Heart right ventricle (tissue), 16 donors: ENCODE measurements around the gene YIPF1. TPM values are rescaled to one million over a fixed set of nuclear protein-coding genes. Genes with fewer than 3 reads are reported as not detected.
"Not testable (repeated sequence)": the region's sequence is repeated elsewhere in the genome, so short reads cannot be mapped to it uniquely, and the experiment has no call there.

ENCODE experiments used
- ATAC-seq, 8 donors: fragments of 200-7000 bp; cut with Tn5 transposase; one replicate each; pipeline ENCODE4 v1.9.1; 2020; ENCODE audit warnings: mild to moderate bottlenecking in 8 of 8, moderate library complexity in 8 of 8, moderate number of reproducible peaks in 1 of 8
- DNase-seq, 2 donors: peaks; one replicate each; pipeline ENCODE4 v3.0.0-alpha.2; 2020
- H3K27ac ChIP-seq, 10 donors: fragments of 200-600 bp; sonication (generic) in 2 of 10; one replicate each; pipeline versions ENCODE4 v1.5.0 to v1.8.0; 2020 to 2022; ENCODE audit warnings: mild to moderate bottlenecking in 3 of 10
- H3K27me3 ChIP-seq, 7 donors: fragments of 200-600 bp; one replicate each; pipeline ENCODE4 v1.8.0; 2021 to 2022; ENCODE audit warnings: mild to moderate bottlenecking in 2 of 7
- H3K36me3 ChIP-seq, 9 donors: fragments of 200-600 bp; sonication (generic) in 1 of 9; one replicate each; pipeline versions ENCODE4 v1.5.0 to v1.8.0; 2020 to 2022; ENCODE audit warnings: mild to moderate bottlenecking in 2 of 9
- H3K4me1 ChIP-seq, 9 donors: fragments of 200-600 bp; sonication (generic) in 1 of 9; one replicate each; pipeline versions ENCODE4 v1.5.0 to v1.8.0; 2020 to 2022; ENCODE audit warnings: mild to moderate bottlenecking in 4 of 9
- H3K4me3 ChIP-seq, 10 donors: fragments of 200-600 bp; sonication (generic) in 2 of 10; one replicate each; pipeline versions ENCODE4 v1.5.0 to v1.8.0; 2020 to 2022; ENCODE audit warnings: mild to moderate bottlenecking in 7 of 10, moderate library complexity in 2 of 10
- H3K9me3 ChIP-seq, 11 donors: fragments of 200-600 bp in 10 of 11; sonication (generic) in 2 of 11; one replicate each; pipeline versions ENCODE4 v1.5.0 to v1.8.0; 2013 to 2022; ENCODE audit warnings: mild to moderate bottlenecking in 2 of 11, control low read depth in 1 of 11, moderate library complexity in 1 of 11
- CTCF ChIP-seq, 9 donors: fragments of 200-600 bp; sonication (generic) in 2 of 9; IDR thresholded peaks; one replicate each; pipeline versions ENCODE4 v1.5.0 to v1.8.0; 2021 to 2022; ENCODE audit warnings: antibody characterized with exemption in 9 of 9, mild to moderate bottlenecking in 5 of 9, moderate library complexity in 1 of 9
- WGBS, 2 donors: extraction: QIAGEN DNeasy Blood & Tissue Kit; methylation state at CpG; one replicate each; pipeline ENCODE4 v1.1.7; 2013; ENCODE audit warnings: inconsistent platforms in 1 of 2; 5-methylcytosine and 5-hydroxymethylcytosine counted together
- intact Hi-C, 10 donors: fragments of 100-400 bp; cut with DNase I; formaldehyde crosslinking; loops; one replicate each; pipeline versions ENCODE4 v1.11.1 to v1.14.2; 2022
- polyA plus RNA-seq, 2 donors: library from polyadenylated mRNA; stranded (reverse); fragments of 200-250 nt; gene quantifications; one replicate each; pipeline ENCODE4 v1.2.3, GENCODE V29; 2013
- total RNA-seq, 10 donors: library from RNA; stranded (reverse); fragmentation: NEBNext Ultra II Directional in 3 of 10; extraction: Animal tissue kit (Norgen Biotek cat#: 25700) in 3 of 10; gene quantifications; one replicate each; pipeline versions ENCODE4 v1.2.1 to v1.2.4, GENCODE V29; 2021 to 2023
- donor health status: Arrhythmogenic right ventricular cardiomyopathy.
- donor health status: ischemic (EF 13 %, LVEDD 7.1; RV severe dilation, severe dysfunction).
- donor health status: healthy with polysubstance abuse.
- donor health status: DM: no; HTN: yes; CAD: no.
- donor health status: DM: no; HTN: no; CAD: no.
- donor health status: ischemic (EF 25% LVEDD 6.9; RV normal size, moderate dysfunction).
- donor health status: ischemic (EF 25% LVEDD 5.7; RV mildly dilated, moderate dysfunction).
- donor health status: healthy.
- donor health status: DM: yes; HTN: yes; CAD: no.
- donor health status: Ischemic cardiomyopathy.
- donor health status: ischemic (EF 35%, LVEDD 5.7; RV mildly dilated, moderate dysfunction).
- donor health status: nonischemic (EF 11% LVEDD 7.7; RV severe dilation, severe dysfunction).
- donor health status: DM: yes; HTN: yes; CAD: no.
- donor health status: PGD.
- donor health status: ischemic (EF 29% LVEDD 5.4; RV normal size, mild dysfunction).
- donor health status: nonischemic (EF 23%, LVEDD 6.1; RV moderate dilation, normal function).

Gene YIPF1
- total and polyA plus RNA-seq, 12 donors: 9.6 to 22.1 (median 13.2) TPM

DNA sequence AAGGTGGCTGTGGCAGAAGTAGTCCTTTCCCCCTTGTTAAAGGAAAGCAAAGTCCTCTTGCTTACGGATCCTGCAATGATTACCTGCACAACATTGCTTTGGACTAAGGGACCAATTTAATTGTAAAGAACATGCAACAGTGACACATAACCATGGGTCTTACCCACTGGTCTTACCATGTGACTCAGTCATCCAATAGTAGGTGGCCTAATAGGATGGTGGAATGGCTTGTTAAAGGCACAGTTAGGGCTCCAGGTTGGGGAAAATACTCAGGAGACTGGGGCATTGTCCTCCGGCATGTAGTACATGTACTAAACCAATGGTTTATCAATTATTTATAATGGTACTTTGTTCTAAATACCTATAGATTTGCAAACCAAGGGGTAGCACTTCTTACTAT, 2.1 kb upstream of the YIPF1 start:
- H3K4me3 ChIP-seq: no peak overlapping the region
- H3K27ac ChIP-seq: peak overlapping the region in 1 of 10 donors; percentile 83
- peaks cover 0 to 47% (median 13%) of the 10 kb centered on the region in 9 donors for H3K4me1 ChIP-seq
- no peaks in the 10 kb centered on the region for H3K27me3 ChIP-seq
- peaks cover 0 to 14% (median 0%) of the 10 kb centered on the region in 9 donors for H3K36me3 ChIP-seq
- intact Hi-C loops: loop anchor here in 2 of 10 donors (5.0 kb wide), 2 partner anchors 51 to 56 kb away; partner anchors contain the start of genes IFT25 (in 1 of the 2) and LRRC42 (in 1 of the 2)
- TF ChIP-seq CTCF (IDR thresholded peaks at IDR 0.05): no peak
- ATAC-seq (no peak), DNase-seq (no peak)
- WGBS, 2 donors: 95 to 98% methylated on average over 2 of the region's 2 CpGs
- H3K9me3 ChIP-seq: no peaks in the 10 kb centered on the region

GRCh38 chr1:53891018-53891417, 1.4 kb upstream of the YIPF1 start:
- intact Hi-C loops: loop anchor here in 2 of 10 donors (5.0 kb wide), 2 partner anchors 51 to 56 kb away; partner anchors contain the start of genes IFT25 (in 1 of the 2) and LRRC42 (in 1 of the 2)
- WGBS, 2 donors: 84 to 85% methylated on average over 2 of the region's 2 CpGs

DNA sequence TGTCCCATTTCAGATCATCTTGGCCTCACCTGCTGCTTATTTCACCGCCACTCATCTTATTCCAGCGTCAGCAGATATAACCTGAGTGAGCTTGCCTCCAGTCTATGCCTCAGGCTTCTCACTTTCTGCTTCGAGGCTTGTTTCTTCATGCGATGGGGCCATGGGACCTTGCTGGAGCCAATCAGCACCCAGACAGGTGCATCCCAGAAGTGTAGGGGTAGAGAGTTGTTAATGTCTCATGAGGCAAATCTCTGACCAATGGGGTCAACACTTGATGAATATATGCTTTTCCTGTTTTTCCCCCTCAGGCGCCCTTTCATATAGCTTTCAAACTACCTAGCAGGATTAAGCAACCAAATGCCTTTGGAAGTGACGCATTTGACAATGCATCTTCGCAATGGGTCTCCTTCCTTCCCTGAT, 935 bp upstream of the YIPF1 start:
- ATAC-seq (peak in 1 of 8 donors; percentile 12), DNase-seq (no peak)
- 81 to 86% methylated on average over 7 of the region's 7 CpGs for WGBS, 2 donors
- intact Hi-C loops: loop anchor here in 2 of 10 donors (5.0 kb wide), 2 partner anchors 52 to 57 kb away; partner anchors contain the start of genes IFT25 (in 1 of the 2) and LRRC42 (in 1 of the 2)
- Histone ChIP-seq H3K27ac (peak overlapping the region in 5 of 10 donors; percentile 57 to 92 (median 78)), H3K4me3 (peak overlapping the region in 9 of 10 donors; percentile 60 to 100 (median 88)), H3K27me3 (no peaks in the 10 kb centered on the region), H3K36me3 (peaks cover 0 to 25% (median 0%) of the 10 kb centered on the region in 9 donors), H3K9me3 (no peaks in the 10 kb centered on the region), H3K4me1 (peaks cover 0 to 37% (median 13%) of the 10 kb centered on the region in 9 donors)
- no peak for TF ChIP-seq CTCF (IDR thresholded peaks at IDR 0.05)

More at GRCh38 chr1:53891018-53891417, 1.4 kb upstream of the YIPF1 start:
- DNase-seq (no peak), ATAC-seq (no peak)
- Histone ChIP-seq H3K27ac (no peak overlapping the region), H3K27me3 (no peaks in the 10 kb centered on the region), H3K36me3 (peaks cover 0 to 20% (median 0%) of the 10 kb centered on the region in 9 donors), H3K9me3 (no peaks in the 10 kb centered on the region), H3K4me1 (peaks cover 0 to 42% (median 13%) of the 10 kb centered on the region in 9 donors), H3K4me3 (no peak overlapping the region)
- no peak for TF ChIP-seq CTCF (IDR thresholded peaks at IDR 0.05)

GRCh38 chr1:53888681-53889080, 916 bp downstream of the YIPF1 start:
- intact Hi-C loops: loop anchor here in 6 of 10 donors (2.0 to 5.0 kb wide), 3 partner anchors 56 to 164 kb away; partner anchors contain the start of genes IFT25 (in 6 of the 6), LRRC42 (in 4 of the 6), TCEANC2 (in 1 of the 6) and TMEM59 (in 1 of the 6)
- H3K27ac ChIP-seq: peak overlapping the region in 6 of 10 donors; percentile 57 to 92 (median 80)
- no peak for TF ChIP-seq CTCF (IDR thresholded peaks at IDR 0.05)
- ATAC-seq (no peak), DNase-seq (no peak)
- H3K27me3 ChIP-seq: no peaks in the 10 kb centered on the region
- peaks cover 0 to 35% (median 13%) of the 10 kb centered on the region in 9 donors for H3K4me1 ChIP-seq
- WGBS, 2 donors: 40 to 63% methylated on average over 2 of the region's 2 CpGs
- peaks cover 0 to 41% (median 0%) of the 10 kb centered on the region in 9 donors for H3K36me3 ChIP-seq
- no peaks in the 10 kb centered on the region for H3K9me3 ChIP-seq
- H3K4me3 ChIP-seq: peak overlapping the region in 8 of 10 donors; percentile 71 to 100 (median 90)

DNA sequence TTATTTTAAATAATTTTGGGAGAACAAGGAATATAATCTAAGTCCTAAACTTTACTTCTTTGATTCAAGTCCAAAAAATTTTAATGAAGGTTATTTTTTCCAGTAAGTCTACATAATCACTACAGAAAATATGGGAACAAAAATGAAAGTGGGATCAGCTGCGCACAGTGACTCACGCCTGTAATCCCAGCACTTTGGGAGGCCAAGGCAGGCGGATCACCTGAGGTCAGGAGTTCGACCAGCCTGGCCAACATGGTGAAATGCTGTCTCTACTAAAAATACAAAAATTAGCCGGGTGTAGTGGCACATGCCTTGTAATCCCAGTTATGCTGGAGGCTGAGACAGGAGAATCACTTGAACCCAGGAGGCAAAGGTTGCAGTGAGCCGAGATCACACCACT, 6.0 kb downstream of the YIPF1 start:
- H3K9me3 ChIP-seq, DNase-seq, ATAC-seq, H3K27me3 ChIP-seq, H3K4me1 ChIP-seq, intact Hi-C loops, H3K27ac ChIP-seq, H3K4me3 ChIP-seq: not testable (repeated sequence)
- peaks cover 0 to 86% (median 19%) of the 10 kb centered on the region in 9 donors for H3K36me3 ChIP-seq
- 96 to 98% methylated on average over 6 of the region's 6 CpGs for WGBS, 2 donors

DNA sequence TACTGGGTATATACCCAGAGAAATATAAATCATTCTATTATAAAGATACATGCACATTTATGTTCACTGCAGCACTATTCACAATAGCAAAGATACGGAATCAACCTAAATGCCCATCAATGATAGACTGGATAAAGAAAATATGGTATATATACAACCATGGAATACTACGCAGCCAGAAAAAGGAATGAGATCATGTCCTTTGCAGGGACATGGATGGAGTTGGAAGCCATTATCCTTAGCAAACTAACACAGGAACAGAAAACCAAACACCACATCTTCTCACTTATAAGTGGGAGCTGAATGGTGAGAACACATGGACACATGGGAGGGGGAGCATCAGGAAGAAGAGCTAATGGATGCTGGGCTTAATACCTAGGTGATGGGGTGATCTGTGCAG, 7.7 kb downstream of the YIPF1 start:
- ATAC-seq, DNase-seq, H3K27me3 ChIP-seq, H3K4me1 ChIP-seq, intact Hi-C loops, H3K9me3 ChIP-seq, H3K4me3 ChIP-seq, H3K27ac ChIP-seq: not testable (repeated sequence)
- peaks cover 0 to 93% (median 19%) of the 10 kb centered on the region in 9 donors for H3K36me3 ChIP-seq
- 95% methylated on average over 2 of the region's 2 CpGs for WGBS, 2 donors
